Left lung (tissue), 10 donors: ENCODE results near the gene KRTAP5-11. TPM values are rescaled to one million over a fixed set of nuclear protein-coding genes. Genes with fewer than 3 reads are reported as not detected.
"Not testable (repeated sequence)": the region's sequence is repeated elsewhere in the genome, so short reads cannot be mapped to it uniquely, and the experiment has no call there.

Experiments used
- ATAC-seq: fragments of 200-7000 bp; cut with Tn5 transposase; one replicate; pipeline ENCODE4 v1.9.1; 2020; ENCODE audit warnings: moderate library complexity
- DNase-seq, 4 donors: peaks; one replicate each; pipeline ENCODE4 v3.0.0-alpha.2; 2013 to 2020
- H3K27ac ChIP-seq, 2 donors: fragments of 200-600 bp; sonication (generic) in 1 of 2; one replicate each; pipeline versions ENCODE4 v1.5.0 to v1.8.0; 2020 to 2021
- H3K27me3 ChIP-seq, 2 donors: fragments of 200-600 bp; sonication (generic) in 1 of 2; one replicate each; pipeline versions ENCODE4 v1.5.0 to v1.8.0; 2020 to 2021
- H3K36me3 ChIP-seq, 2 donors: fragments of 200-600 bp; sonication (generic) in 1 of 2; one replicate each; pipeline versions ENCODE4 v1.5.0 to v1.8.0; 2020 to 2021
- H3K4me1 ChIP-seq, 2 donors: fragments of 200-600 bp; one replicate each; pipeline ENCODE4 v1.8.0; 2021
- H3K4me3 ChIP-seq, 2 donors: fragments of 200-600 bp; sonication (generic) in 1 of 2; one replicate each; pipeline versions ENCODE4 v1.5.0 to v1.8.0; 2020 to 2021; ENCODE audit warnings: mild to moderate bottlenecking in 1 of 2
- H3K9me3 ChIP-seq, 2 donors: fragments of 200-600 bp; sonication (generic) in 1 of 2; one replicate each; pipeline versions ENCODE4 v1.5.0 to v1.8.0; 2020 to 2021
- intact Hi-C, 2 donors: fragments of 100-400 bp; cut with DNase I; formaldehyde crosslinking; loops; one replicate each; pipeline versions ENCODE4 v1.11.2 to v1.14.2; 2022
- polyA plus RNA-seq, 6 donors: library from polyadenylated mRNA; unstranded; fragments of 120-200 nt; gene quantifications; one replicate each; pipeline ENCODE4 v1.2.1, GENCODE V29; 2013; ENCODE audit not compliant: insufficient read length in 6 of 6
- total RNA-seq, 2 donors: library from RNA; stranded (reverse); fragmentation: NEBNext Ultra II Directional; extraction: Animal tissue kit (Norgen Biotek cat#: 25700); gene quantifications; one replicate each; pipeline ENCODE4 v1.2.1, GENCODE V29; 2021
- TF ChIP-seq, protein P1 (sequence below), 2 donors: fragments of 200-600 bp; sonication (generic) in 1 of 2; IDR thresholded peaks; one replicate each; pipeline versions ENCODE4 v1.5.0 to v1.8.0; 2021; ENCODE audit warnings: antibody characterized with exemption in 2 of 2
- donor health status: DM: no; HTN: yes; CAD: no.
- donor health status: DM: no; HTN: no; CAD: no.

The KRTAP5-11 gene
- total and polyA plus RNA-seq, 8 donors: 0.24 to 0.58 (median 0.41) TPM; not detected in 5

GRCh38 chr11:71581826-71582225 is 849 bp downstream of the KRTAP5-11 start:
- Histone ChIP-seq H3K4me1 (peaks cover 0 to 6% of the 10 kb centered on the region in 2 donors), H3K9me3 (no peaks in the 10 kb centered on the region), H3K27ac (no peak overlapping the region), H3K4me3 (no peak overlapping the region), H3K36me3 (no peaks in the 10 kb centered on the region), H3K27me3 (no peaks in the 10 kb centered on the region)
- no peak for ATAC-seq
- TF ChIP-seq, protein P1, sequence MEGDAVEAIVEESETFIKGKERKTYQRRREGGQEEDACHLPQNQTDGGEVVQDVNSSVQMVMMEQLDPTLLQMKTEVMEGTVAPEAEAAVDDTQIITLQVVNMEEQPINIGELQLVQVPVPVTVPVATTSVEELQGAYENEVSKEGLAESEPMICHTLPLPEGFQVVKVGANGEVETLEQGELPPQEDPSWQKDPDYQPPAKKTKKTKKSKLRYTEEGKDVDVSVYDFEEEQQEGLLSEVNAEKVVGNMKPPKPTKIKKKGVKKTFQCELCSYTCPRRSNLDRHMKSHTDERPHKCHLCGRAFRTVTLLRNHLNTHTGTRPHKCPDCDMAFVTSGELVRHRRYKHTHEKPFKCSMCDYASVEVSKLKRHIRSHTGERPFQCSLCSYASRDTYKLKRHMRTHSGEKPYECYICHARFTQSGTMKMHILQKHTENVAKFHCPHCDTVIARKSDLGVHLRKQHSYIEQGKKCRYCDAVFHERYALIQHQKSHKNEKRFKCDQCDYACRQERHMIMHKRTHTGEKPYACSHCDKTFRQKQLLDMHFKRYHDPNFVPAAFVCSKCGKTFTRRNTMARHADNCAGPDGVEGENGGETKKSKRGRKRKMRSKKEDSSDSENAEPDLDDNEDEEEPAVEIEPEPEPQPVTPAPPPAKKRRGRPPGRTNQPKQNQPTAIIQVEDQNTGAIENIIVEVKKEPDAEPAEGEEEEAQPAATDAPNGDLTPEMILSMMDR (IDR thresholded peaks at IDR 0.05): no peak
- no peak for DNase-seq
- intact Hi-C loops: no loop called here

- ATAC-seq (peak; percentile 94), DNase-seq (peak in 3 of 4 donors; percentile 35 to 68 (median 49))
- Histone ChIP-seq H3K4me1 (peaks cover 0 to 6% of the 10 kb centered on the region in 2 donors), H3K4me3 (no peak overlapping the region), H3K9me3 (no peaks in the 10 kb centered on the region), H3K27ac (no peak overlapping the region), H3K27me3 (no peaks in the 10 kb centered on the region), H3K36me3 (no peaks in the 10 kb centered on the region)
- intact Hi-C loops: no loop called here
- TF ChIP-seq, protein P1 (IDR thresholded peaks at IDR 0.05): peak; percentile 81 to 83
These were observed 2.3 kb downstream of the KRTAP5-11 start for GRCh38 chr11:71580057-71581003.

DNA sequence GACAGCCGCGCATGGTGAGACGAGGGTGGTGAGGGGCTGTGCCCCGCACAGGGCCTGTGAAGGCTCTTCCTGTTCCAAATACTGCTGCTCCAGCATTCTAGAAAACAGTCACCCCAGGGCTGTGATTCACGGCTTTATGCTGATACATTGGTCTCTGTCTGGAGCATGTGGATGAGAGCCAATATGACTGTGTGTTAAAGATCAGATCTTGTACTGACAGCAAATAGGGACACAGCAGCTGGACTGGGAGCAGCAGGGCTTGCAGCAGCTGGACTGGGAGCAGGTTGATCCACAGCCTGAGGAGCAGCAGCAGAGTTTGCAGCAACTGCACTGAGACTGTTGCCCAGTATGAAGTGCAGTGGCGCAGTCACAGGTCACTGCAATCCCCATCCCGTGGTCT is 3.2 kb downstream of the KRTAP5-11 start:
- H3K27me3 ChIP-seq, H3K4me1 ChIP-seq, intact Hi-C loops, H3K36me3 ChIP-seq, H3K4me3 ChIP-seq, H3K27ac ChIP-seq, ATAC-seq, DNase-seq, H3K9me3 ChIP-seq: not testable (repeated sequence)

- Histone ChIP-seq H3K4me3 (no peak overlapping the region), H3K4me1 (peaks cover 0 to 6% of the 10 kb centered on the region in 2 donors), H3K36me3 (no peaks in the 10 kb centered on the region), H3K27ac (no peak overlapping the region), H3K27me3 (no peaks in the 10 kb centered on the region), H3K9me3 (no peaks in the 10 kb centered on the region)
- intact Hi-C loops: no loop called here
- TF ChIP-seq, protein P1 (IDR thresholded peaks at IDR 0.05): no peak
- DNase-seq: no peak
- no peak for ATAC-seq
These were observed 5.1 kb downstream of the KRTAP5-11 start for GRCh38 chr11:71577469-71578004.

GRCh38 chr11:71576688-71577465 is 5.8 kb downstream of the KRTAP5-11 start:
- intact Hi-C loops, H3K9me3 ChIP-seq, H3K27ac ChIP-seq, H3K4me3 ChIP-seq, H3K27me3 ChIP-seq, H3K36me3 ChIP-seq, H3K4me1 ChIP-seq, ATAC-seq, DNase-seq: not testable (repeated sequence)
